ENCODE data around the gene MEG3. TPM values are rescaled to one million over a fixed set of nuclear protein-coding genes. Genes with fewer than 3 reads are reported as not detected.

The MEG3 gene
- total RNA-seq, 1 donor from 2014 or later = 20.6 TPM

DNA sequence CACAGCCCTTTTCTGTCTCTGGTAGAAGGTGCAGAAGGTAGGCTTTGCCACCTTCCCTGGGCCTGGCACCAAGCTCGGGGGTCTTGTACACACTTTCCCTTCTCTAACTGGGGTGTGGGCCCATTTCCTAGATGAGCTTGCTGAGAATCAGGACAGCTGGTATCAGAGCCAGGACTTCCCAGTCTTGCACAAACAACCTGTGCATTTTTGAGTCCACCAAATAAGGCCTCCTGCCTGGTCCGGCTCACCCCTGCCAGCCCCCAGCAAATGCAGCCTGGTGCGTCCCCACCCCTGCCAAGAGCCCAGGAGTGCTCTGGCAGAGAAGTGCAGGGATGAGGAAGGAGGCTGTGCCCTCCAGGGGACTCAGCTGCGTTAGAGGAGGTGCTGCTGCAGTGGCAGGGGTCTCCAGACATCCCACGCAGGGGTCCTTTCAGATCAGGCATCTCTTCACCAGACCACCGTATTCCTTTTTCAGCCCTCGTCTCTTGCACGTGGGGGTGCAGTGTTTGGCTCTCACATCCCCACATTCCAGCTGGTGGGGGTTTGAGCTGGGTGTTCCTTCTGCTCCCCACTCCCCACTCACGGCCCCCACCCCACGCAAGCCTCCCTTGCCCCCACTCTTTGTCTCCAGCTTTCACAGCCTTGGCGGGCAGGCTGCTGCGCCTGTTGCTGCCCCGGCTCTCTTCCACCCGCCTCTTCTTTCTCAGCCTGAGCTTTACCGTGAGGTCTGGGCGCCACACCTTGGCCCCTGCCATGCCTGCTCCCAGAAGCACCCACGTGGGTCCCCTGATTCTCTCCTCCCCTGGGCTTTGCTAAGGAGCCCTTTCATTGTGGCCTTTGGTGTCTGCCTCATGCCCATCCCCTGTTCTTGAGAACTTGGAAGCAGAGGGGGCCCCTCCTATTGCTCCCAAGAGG lies 32.3 kb downstream of the MEG3 start:
- ATAC-seq (no peak), DNase-seq (peak; percentile 10)
- intact Hi-C loops (cut with micrococcal nuclease) = no loop called here

DNA sequence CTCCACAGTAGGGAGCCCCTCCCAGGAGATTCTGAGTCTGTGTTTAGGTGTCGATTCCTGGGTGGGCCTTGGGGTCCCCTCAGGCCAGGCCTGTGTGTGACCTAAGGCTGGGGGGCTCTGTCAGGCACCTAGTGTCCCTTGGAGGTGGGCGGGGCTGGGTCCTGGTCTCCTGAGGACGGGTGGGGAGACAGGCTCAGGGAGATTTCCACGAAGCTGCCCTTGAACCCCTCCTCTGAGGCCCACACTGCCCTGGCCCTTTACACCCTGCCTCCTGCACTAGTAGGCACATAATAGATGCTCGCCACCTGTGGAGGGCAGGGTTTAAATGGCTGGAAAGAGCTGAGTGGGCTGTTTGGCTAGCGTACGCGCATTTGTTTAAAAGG lies 32.9 kb downstream of the MEG3 start:
- peak; percentile 26 for DNase-seq
- ATAC-seq = no peak
- intact Hi-C loops (cut with micrococcal nuclease) = no loop called here

DNA sequence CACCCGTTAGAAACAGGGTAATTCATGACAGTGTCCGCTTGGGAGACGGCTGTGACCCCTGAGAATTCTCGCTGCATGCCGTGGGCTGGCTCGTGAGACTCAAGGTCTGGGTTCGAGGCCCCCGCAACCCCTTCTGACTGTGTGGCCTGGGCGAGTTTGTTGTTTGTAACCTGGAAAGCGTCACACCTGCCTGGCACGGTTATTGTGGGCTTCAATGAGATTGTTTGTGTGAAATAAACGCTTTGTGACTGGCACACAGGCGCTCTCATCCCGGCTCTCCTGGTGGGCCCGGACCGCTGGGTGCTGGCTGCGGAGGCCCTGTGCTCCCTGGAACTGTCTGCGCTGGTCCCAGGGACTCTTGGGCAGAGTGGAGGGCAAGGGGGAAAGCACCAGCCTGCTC lies 33.9 kb downstream of the MEG3 start:
- peak; percentile 15 for DNase-seq

DNA sequence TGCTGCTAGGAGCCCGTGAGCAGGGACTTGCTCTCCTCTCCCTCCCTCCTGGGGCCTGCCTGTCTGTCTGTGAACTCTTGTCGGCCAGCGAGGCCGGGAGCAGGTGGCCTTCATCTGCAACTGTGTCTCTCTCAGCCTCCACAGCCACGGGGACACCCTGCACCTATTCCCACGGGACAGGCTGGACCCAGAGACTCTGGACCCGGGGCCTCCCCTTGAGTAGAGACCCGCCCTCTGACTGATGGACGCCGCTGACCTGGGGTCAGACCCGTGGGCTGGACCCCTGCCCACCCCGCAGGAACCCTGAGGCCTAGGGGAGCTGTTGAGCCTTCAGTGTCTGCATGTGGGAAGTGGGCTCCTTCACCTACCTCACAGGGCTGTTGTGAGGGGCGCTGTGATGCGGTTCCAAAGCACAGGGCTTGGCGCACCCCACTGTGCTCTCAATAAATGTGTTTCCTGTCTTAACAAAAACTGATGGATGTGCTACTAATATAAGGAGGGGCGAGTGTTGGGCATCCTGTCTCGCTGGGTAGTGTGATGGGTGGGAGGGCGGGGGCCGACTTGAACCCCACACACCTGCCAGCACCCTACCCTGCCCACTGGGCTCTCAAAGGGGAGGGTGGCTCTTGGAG lies 34.8 kb downstream of the MEG3 start:
- ATAC-seq = no peak
- DNase-seq = peak; percentile 17

More for the DNA sequence above, 33.9 kb downstream of the MEG3 start:
- ATAC-seq = no peak
- intact Hi-C loops (cut with micrococcal nuclease) = no loop called here

DNA sequence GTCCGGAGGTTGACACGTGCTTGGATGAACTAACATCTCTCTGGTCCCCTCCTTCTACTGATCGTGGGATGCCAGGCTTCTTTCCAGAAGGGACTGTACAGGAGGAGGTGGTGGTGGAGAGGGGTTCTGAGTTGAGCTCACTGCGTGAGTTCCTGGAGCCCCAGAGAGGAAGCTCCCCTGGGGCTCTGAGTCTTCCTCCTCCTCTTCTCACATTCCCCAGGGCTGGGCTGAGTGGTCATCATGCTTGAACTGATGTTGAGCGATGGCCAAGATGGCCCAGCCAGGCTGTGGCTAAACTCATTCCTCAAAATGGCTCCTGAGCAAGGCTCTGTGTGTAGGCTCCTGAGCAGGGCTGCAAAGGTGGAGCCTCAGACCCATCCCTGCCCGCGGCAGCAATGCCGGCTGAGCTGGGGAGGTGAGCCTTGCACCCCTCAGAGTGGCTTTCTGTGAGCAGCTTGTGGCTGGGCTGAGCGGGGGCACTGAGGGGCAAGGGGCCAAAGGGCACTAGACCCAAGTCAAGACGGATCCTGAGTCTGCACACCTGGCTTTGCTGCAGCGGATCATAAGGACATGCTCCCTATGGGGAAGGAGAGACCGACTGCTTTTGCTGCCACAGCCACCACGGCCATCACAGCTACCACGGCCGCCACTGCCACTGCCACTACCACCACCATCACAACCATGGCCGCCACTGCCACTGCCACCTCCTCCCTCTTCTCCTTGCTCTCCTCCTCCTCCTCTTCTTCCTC lies 35.4 kb downstream of the MEG3 start:
- DNase-seq (peak; percentile 7), ATAC-seq (no peak)
- intact Hi-C loops (cut with micrococcal nuclease) = no loop called here

More for the DNA sequence above, 34.8 kb downstream of the MEG3 start:
- intact Hi-C loops (cut with micrococcal nuclease) = no loop called here

DNA sequence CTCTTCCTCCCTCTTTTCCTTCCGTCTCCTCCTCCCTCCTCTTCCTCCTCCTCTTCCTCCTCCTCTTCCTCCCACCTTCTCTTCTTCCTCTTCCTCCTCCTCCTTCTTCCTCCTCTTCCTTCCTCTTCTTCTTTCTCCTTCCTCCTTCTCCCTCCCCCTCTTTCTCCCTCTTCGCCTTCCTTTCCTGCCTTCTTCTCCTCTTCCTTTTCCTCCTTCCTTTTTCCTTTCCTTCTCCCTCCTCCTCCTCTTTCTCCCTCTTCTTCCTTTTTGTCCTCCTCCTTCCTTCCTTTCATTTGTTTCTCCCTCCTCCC lies 36.0 kb downstream of the MEG3 start:
- ATAC-seq (no peak), DNase-seq (no peak)
- intact Hi-C loops (cut with micrococcal nuclease) = no loop called here

DNA sequence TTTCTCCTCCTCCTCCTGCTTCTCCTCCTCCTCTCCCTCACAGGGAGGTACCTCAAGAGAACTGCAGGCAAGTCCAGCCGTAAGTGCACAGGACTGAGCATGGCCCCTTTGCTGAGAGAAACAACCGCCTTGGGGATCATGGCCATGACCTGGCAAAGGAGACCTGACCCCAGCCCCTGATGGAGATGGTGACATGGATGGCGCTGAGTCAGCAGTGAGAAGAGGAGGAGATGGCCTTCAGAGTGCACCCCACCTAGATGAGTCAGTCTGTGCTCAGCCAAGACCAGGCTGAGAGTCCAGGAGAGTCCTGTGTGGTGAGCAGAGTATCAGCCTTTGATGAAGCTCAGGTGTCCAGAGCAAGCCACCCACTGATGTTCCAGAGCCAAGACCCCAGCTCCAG lies 36.4 kb downstream of the MEG3 start:
- intact Hi-C loops (cut with micrococcal nuclease) = no loop called here
- peak; percentile 19 for DNase-seq
- ATAC-seq = no peak

DNA sequence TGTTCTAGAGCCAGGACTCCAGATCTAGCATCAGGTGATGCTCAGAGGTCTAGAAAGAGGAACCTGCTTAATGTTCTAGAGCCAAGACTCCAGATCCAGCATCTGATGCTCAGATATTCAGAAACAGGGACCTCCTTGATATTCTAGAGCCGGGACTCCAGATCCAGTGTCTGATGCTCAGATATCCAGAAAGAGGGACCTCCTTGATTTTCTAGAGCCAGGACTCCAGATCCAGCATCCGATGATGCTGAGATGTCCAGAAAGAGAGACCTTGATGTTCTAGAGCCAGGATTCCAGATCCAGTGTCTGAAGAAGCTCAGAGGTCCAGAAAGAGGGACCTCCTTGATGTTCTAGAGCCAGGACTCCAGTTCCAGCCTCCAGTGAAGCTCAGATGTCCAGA lies 36.9 kb downstream of the MEG3 start:
- intact Hi-C loops (cut with micrococcal nuclease) = no loop called here
- no peak for DNase-seq
- ATAC-seq = no peak

DNA sequence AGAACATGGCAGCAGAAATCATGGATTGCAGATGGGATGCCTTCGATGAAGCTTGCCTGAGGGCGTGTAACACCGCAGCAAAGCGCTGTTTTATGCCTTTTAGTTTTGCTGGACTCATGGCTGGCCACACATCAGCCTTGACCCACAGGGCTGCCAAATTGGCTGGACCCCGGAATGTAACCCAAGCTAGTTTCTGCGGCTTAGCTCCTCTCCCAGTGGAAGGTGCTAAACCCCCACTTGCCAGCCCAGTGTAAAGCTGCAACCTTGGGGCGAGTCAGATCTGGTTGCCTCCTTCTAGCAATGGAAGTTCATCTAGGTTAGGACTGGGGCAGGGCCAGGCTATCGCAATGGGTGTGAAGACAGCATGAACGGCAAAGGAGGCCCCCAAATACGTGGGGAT lies 38.3 kb downstream of the MEG3 start:
- ATAC-seq = no peak
- DNase-seq = no peak
- intact Hi-C loops (cut with micrococcal nuclease) = no loop called here

DNA sequence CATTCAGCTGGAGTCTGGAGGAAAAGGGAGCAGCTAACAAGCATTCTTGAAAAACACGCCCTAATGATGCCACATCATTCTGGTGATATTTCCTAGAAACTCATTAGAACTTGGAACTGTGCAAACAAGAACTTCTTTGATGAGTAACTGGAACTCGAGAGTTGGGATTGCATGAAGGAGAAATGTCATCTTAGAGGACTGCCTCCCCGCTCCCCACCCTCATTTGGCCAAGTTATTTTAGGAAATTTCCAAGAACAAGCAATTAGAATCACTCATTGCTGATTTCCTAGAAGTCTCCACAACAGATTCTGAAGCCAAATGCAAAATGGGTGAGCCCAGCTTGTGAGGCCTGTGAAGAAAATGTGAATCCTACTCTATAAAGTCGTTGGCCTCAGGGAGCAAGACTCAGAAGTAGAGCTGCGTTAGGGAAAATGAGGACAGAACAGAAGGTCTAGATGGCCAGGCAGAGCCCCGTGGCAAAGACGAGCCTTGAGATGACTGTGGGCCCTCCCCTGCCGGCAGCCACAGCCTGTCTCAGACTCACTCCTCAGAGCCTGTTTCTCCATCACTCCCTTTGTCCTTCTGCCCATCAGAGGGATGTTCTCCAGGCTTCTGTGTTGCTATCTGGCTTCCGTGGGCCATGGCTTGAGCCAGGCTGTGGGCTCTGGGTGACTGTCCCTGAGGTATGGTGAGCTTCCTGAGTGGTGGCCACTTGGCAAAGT lies 39.2 kb downstream of the MEG3 start:
- ATAC-seq = peak; percentile 16
- intact Hi-C loops (cut with micrococcal nuclease) = no loop called here
- DNase-seq = no peak

DNA sequence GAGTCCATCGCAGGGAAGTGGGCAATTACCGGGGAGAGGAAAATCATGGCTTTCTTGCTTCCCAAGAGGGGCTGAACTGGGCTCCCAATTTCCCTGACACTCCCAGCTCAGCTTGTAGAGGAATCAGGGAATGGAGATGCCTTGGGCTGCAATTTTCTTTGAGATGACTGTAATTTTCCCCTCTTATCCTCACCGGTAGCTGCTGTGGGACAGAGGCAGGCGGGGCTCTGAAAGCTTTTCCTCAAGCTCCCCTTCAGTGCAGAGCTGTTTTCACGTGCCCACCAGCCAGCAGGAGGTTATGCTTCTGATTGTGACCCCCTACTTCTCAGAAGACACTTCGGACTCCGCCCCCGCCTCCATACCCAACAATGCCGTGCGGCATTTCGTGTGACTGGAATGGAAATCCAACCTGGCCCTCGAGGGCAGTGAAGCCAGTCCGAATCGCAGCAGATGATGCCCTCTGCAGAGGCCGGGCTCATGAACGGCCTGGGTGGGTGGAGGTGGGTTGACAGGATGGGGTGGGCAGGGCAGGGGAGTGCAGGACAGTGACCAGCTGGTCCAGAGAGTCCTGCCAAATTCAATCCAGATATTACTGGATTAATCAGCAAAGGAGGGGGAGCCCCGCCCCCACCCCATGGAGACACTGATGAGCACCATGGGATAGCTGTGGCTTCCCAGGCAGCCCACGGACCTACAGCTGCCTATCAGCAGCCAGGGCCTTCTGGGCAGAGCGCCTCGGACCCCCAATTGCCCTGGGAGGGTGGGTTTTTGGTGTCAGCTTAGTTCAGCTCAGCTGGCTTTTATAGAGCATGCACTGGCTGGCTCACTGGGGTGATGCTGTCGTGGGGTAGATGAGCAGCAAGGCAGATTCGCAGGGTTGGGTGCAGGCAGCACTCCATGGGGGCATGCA lies 40.0 kb downstream of the MEG3 start:
- ATAC-seq (no peak), DNase-seq (no peak)
- intact Hi-C loops (cut with micrococcal nuclease) = no loop called here

DNA sequence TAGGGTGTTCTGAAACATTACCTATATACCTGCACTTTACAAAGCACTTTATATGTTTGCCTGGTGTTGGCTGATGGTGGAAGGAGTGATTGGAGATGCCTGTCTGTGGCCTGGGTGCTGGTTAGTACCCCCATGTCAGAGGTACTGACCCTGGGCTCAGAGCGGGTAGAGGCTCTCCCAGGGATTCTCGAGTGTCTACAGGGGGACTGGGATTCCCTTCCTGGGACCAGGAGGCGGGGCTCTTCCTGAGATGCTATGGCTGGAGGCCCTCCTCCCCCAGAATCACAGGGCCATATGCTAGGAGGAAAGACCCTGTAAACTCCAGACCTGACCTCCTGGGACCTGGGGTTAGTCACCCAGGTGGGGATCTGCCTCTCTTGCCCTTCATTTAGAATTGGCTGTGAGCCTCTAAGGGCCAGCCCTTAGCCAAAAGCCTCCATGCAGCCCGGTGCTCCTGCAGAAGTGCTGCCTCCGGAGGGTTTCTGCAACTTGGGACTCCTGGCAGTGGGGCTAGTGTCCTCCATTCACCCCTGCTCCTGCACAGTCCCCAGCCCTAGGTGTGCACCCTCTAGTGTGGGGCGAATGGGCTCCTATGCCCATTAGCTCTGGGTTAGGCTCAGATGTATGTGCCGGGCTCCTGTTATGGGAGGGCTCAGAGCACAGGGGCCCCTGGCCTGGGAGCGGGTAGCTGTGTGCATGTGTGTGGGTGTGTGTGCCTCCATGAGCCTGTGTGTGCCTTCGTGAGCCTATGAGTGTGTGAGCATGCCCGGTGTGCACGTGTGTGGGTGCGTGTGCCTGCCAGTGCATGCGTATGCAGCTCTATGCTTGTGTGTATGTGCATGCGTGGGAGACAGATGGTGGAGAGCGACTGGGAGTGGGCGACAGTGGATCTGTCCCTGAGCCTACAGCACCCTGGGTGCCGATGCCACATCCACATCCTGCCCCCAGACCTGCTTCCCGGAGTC lies 41.0 kb downstream of the MEG3 start:
- DNase-seq (no peak), ATAC-seq (no peak)
- intact Hi-C loops (cut with micrococcal nuclease) = no loop called here

DNA sequence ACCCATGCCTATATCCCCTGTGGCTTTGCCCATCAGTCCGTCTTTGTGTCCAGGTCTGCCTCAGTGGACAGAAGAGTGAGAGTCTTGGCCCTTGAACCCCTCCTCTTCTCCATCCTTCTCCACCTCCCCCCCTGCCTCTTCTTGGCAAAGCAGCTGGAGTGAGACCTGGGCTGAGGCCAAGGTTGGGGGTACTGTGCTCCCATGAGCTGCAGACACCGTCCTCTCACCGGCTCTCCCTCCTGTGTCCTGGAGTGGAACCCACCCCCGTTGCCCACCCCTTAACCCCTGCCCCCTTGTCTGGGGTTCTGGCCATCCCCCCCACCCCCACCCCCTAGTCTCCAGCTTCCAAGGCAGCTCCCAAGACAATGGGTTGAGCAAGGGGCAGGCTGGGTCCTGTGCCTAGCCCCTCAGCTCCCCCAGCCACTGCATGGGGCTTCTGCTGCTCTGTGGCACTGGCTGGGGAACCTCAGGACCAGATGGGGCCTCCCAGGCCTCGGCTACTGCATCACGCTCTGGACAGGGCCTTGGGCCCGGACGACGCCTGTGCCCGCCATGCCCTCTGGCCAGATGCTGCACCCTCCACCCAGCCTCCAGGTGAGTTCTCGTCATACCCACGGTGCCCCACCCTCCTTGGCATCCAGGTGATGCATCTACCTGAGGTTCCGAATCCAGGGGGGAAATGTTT lies 41.9 kb downstream of the MEG3 start:
- peak; percentile 20 for DNase-seq
- no peak for ATAC-seq
- intact Hi-C loops (cut with micrococcal nuclease) = no loop called here

DNA sequence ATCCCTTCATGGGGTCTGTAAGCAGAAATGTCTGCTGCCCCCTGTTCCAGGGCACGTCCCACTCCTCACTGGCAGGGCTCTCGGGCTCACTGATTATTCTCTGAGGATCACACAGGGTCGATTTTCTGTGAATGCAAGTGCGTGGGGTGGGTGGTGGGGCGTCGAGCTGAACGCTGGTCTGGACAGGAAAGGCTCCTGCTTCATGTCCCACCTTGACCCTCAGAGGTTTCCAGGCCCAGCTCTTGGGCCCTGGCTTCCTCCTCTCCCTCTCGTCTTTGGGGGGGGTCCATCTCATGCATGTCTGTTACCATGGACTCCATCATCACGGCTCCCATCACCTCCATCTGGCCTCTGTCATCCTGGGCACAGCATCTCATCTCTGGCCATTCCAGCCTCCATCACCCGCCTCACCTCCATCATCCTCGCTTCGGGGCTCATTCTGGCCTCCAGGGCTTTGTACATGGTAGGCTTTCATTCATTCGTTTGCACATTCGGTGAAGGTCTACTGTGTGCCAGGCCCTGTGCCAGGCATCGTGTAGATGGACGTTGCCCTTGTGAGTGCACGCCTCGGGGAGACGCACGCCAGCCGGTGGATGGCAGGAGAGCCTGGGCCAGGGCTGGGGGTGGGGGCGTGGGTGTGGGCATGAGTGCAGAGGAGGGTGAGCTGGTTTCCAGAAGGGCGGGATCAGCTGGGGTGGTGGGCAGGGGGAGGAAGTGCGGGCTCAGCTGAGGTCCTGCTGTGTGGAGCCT lies 42.9 kb downstream of the MEG3 start:
- peak; percentile 18 for DNase-seq
- no peak for ATAC-seq
- intact Hi-C loops (cut with micrococcal nuclease) = no loop called here

DNA sequence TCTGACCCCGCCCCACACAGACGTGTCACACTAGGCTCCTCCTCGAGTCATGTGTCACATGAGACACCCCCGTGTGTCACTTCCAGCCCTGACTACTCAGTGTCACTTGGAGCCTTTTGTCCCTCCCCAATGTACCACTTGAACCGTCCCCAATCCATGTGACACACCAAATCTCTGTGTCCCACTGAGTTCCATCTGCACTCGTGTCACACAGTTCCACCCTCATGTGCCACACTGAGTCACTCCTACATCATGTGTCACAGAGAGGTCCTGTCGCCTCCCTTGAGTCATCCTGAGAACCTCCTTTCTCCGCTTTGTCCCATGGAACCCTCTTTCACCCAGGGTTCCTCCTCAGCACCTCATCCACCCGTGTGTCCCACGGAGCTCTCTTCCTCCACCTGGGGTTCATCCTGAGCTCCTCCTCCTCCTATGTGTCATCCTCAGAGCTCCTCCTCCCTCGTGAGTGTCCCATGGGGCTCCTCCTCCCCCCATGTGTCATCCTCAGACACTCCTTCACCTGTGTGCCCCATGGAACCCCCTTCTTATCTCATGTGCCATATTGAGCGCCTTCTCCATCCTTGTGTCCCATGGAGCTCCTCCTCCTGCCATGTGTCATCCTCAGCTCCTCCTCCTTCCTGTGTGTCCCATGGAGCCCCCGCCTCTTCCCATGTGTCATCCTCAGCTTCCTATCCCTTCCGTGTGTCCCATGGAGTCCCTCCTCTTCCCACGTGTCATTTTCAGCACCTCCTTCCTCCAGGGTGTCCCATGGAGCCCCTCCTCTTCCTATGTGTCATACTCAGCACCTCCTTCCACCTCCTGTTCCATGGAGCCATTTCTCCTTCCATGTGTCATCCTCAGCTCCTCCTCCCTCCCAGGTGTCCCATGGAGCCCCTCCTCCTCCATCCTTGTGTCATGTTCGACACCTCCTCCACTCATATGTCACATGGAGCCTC lies 45.6 kb downstream of the MEG3 start:
- ATAC-seq (peak; percentile 23), DNase-seq (peak; percentile 13)
- intact Hi-C loops (cut with micrococcal nuclease) = no loop called here
